Measurements from ENCODE around the gene ABCA7.

Gene ABCA7

GRCh38 chr19:1090731-1091543 lies 51.0 kb downstream of the ABCA7 start:
- no peak for DNase-seq (ENCODE audit: low read depth)
- no peak for TF ChIP-seq CTCF (IDR thresholded peaks at IDR 0.05; ENCODE audit: control insufficient read depth, insufficient read depth, low read depth, low read length, missing control alignments)
- no peak overlapping the region for H3K4me3 ChIP-seq (ENCODE audit: control insufficient read depth, low read depth, low read length)

- DNase-seq (ENCODE audit: low read depth): no peak
- no peak overlapping the region for H3K4me3 ChIP-seq (ENCODE audit: control insufficient read depth, low read depth, low read length)
- TF ChIP-seq CTCF (IDR thresholded peaks at IDR 0.05; ENCODE audit: control insufficient read depth, insufficient read depth, low read depth, low read length, missing control alignments): no peak
Measured at GRCh38 chr19:1091544-1092175, 51.8 kb downstream of the ABCA7 start.

GRCh38 chr19:1093330-1093729 lies 53.4 kb downstream of the ABCA7 start:
- no peak for TF ChIP-seq CTCF (IDR thresholded peaks at IDR 0.05; ENCODE audit: control insufficient read depth, insufficient read depth, low read depth, low read length, missing control alignments)
- DNase-seq (ENCODE audit: low read depth): no peak
- H3K4me3 ChIP-seq (ENCODE audit: control insufficient read depth, low read depth, low read length): peak overlapping the region; percentile 69; the same call in 1 of the 2 replicates

- H3K4me3 ChIP-seq (ENCODE audit: control insufficient read depth, low read depth, low read length): peak overlapping the region; percentile 69
- no peak for DNase-seq (ENCODE audit: low read depth)
- TF ChIP-seq CTCF (IDR thresholded peaks at IDR 0.05; ENCODE audit: control insufficient read depth, insufficient read depth, low read depth, low read length, missing control alignments): no peak
Measured at GRCh38 chr19:1093811-1094553, 54.1 kb downstream of the ABCA7 start.

- DNase-seq (ENCODE audit: low read depth): no peak
- H3K4me3 ChIP-seq (ENCODE audit: control insufficient read depth, low read depth, low read length): peak overlapping the region; percentile 69
- no peak for TF ChIP-seq CTCF (IDR thresholded peaks at IDR 0.05; ENCODE audit: control insufficient read depth, insufficient read depth, low read depth, low read length, missing control alignments)
Measured at GRCh38 chr19:1094655-1094977, 54.7 kb downstream of the ABCA7 start.

GRCh38 chr19:1094978-1095701 lies 55.2 kb downstream of the ABCA7 start, which contains the start of gene POLR2E:
POLR2E (minus strand) TSS chr19:1095375; CDS start chr19:1095315, 60 bp downstream.
- DNase-seq (ENCODE audit: low read depth): peak; percentile 89
- H3K4me3 ChIP-seq (ENCODE audit: control insufficient read depth, low read depth, low read length): peak within 1 kb of the TSS; percentile 69
- no peak for TF ChIP-seq CTCF (IDR thresholded peaks at IDR 0.05; ENCODE audit: control insufficient read depth, insufficient read depth, low read depth, low read length, missing control alignments)
